Naive B cell (primary cell): ENCODE measurements around the gene DTHD1. TPM values are rescaled to one million over a fixed set of nuclear protein-coding genes. Genes with fewer than 3 reads are reported as not detected.

Experiments
- ATAC-seq, 2 donors: fragments of 150-1000 bp; cut with Tn5 transposase; 2 replicates each; pipeline ENCODE4 v1.10.0; 2021; ENCODE audit warnings: low read depth in 2 of 2, mild to moderate bottlenecking in 2 of 2, moderate library complexity in 2 of 2
- DNase-seq: peaks from one replicate; pipeline ENCODE4 v3.0.0; 2022
- H3K27ac Mint-ChIP-seq, 6 donors: one replicate each; pipeline ENCODE4 v1.8.0; 2020 to 2022; ENCODE audit warnings: mild to moderate bottlenecking in 6 of 6, mixed read lengths in 6 of 6, moderate library complexity in 5 of 6, inconsistent platforms in 2 of 6
- H3K27me3 Mint-ChIP-seq, 3 donors: one replicate each; pipeline ENCODE4 v1.8.0; 2021 to 2022; ENCODE audit warnings: mixed read lengths in 3 of 3, mild to moderate bottlenecking in 1 of 3
- H3K36me3 Mint-ChIP-seq, 2 donors: one replicate each; pipeline ENCODE4 v1.8.0; 2020 to 2022; ENCODE audit warnings: mixed read lengths in 2 of 2, inconsistent platforms in 1 of 2, mild to moderate bottlenecking in 1 of 2
- H3K4me1 Mint-ChIP-seq, 3 donors: one replicate each; pipeline ENCODE4 v1.8.0; 2020 to 2022; ENCODE audit warnings: mixed read lengths in 3 of 3, inconsistent platforms in 1 of 3, mild to moderate bottlenecking in 1 of 3, moderate library complexity in 1 of 3
- H3K4me3 Mint-ChIP-seq, 8 donors: one replicate each; pipeline ENCODE4 v1.8.0; 2020 to 2022; ENCODE audit warnings: mild to moderate bottlenecking in 8 of 8, mixed read lengths in 8 of 8, moderate library complexity in 8 of 8, inconsistent platforms in 2 of 8
- H3K9me3 Mint-ChIP-seq, 7 donors: one replicate each; pipeline ENCODE4 v1.8.0; 2020 to 2022; ENCODE audit warnings: mixed read lengths in 7 of 7, mild to moderate bottlenecking in 5 of 7, inconsistent platforms in 2 of 7, moderate library complexity in 1 of 7
- polyA plus RNA-seq, 6 donors: library from polyadenylated mRNA; unstranded; fragments of 300-500 nt; fragmentation: Illumina TruSeq; gene quantifications; one replicate each; pipeline ENCODE4 v1.2.3, GENCODE V29; 2021; ENCODE audit warnings: low read depth in 6 of 6

The DTHD1 gene
- not detected for polyA plus RNA-seq

DNA sequence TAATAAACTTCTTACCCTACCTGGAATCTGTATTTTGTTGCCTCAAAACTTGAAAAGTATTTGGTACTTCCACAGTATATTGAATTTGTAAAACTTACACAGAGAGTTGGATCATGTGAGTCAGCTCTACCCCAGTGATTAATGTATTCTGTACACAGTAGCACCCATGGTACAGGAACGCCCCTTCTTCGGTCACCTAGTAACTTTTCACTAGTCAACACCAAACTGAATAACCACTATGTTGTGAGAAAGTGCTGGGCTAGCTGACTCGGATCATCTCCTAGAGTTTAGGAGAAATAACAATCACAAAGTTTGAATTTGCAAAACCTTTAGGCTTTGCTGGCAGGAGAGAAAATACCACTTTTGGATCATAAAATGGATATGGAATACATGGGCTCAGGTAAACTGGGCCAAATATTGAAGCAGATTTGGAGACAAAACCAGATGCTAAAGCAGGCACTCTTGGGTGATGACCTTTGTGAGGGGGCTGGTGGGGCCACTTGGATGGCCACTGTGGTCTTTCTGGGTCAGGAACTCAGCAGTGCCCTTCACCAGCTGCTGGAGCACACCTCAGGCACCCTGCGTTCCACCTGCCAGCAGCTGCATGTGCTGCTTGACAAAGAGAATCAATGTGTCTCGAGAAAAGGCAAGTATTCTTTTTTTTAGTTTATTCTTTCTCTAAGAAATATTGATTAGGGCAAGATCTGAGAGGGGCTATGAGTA lies at the start of gene DTHD1:
TSS of gene DTHD1 (plus strand) at position 233 of the 723 bp plus-strand sequence. CDS start at position 376, 143 bp downstream.
- DNase-seq (no peak), ATAC-seq (no peak)
- Mint-ChIP-seq H3K9me3 (no peaks in the 10 kb centered on the region), H3K4me3 (no peak within 1 kb of the TSS), H3K36me3 (no peaks in the 10 kb centered on the region), H3K4me1 (peaks cover 0 to 9% (median 8%) of the 10 kb centered on the region in 3 donors), H3K27me3 (peaks cover 0 to 6% (median 0%) of the 10 kb centered on the region in 3 donors), H3K27ac (peak within 1 kb of the TSS in 3 of 6 donors; percentile 11 to 34 (median 23))

DNA sequence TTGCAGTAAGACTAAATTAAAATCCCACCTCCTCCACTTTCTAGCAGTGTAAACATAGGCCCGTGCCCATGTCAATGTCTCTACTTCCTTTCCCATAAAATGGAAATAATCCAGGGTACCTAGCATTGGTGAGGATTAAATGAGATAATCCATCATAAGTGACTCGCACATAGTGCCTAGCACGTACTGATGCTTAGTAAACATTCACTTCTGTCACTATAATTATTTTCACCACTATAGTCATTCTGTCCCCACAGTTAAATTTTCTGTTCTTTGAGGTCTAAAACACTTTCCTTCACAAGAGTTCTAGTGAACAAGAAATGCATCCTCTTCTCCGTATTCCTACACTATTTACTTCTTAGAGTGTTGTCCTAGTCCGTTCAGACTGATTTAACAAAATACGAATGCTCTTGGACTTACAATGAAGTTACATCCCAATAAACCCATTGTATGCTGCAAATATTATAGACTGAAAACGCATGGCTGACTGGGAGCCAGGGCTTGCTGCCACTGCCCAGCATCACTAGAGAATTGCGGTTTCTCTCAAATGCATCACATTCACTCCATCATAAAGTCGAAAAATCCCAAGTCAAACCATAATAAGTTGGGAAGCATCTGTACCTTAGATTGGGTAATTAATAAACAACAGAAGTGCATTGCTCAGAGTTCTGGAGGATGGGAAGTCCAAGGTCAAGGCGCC lies 47.7 kb upstream of the DTHD1 start:
- H3K4me3 Mint-ChIP-seq, result peak overlapping the region in 1 of 8 donors; percentile 31
- H3K36me3 Mint-ChIP-seq, result peaks cover 14 to 22% of the 10 kb centered on the region in 2 donors
- no peak for ATAC-seq
- peaks cover 49 to 76% (median 59%) of the 10 kb centered on the region in 3 donors for H3K4me1 Mint-ChIP-seq
- DNase-seq, result no peak
- H3K27me3 Mint-ChIP-seq, result no peaks in the 10 kb centered on the region
- peak overlapping the region in 3 of 6 donors; percentile 15 to 75 (median 41) for H3K27ac Mint-ChIP-seq
- peaks cover 0 to 18% (median 7%) of the 10 kb centered on the region in 7 donors for H3K9me3 Mint-ChIP-seq

DNA sequence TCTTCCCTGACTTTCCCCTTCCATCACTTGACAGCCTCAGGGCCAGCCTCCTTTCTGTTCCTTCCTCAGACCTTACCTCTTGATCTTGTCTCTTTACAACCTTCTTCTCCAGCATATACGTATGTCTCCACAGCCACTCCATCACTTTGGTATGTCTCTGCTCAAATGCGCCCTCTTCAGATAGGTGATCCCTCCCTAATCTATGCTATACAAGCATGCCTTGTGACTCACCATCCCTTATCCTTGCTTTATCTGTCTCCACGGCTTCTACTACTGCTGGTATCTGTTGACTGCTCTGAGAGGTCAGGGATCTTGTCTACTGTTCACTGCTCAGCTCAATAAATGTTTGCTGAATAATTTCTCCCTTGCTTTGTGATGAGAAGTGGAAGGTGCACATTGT lies 46.1 kb upstream of the DTHD1 start:
- no peak for ATAC-seq
- peaks cover 14 to 22% of the 10 kb centered on the region in 2 donors for H3K36me3 Mint-ChIP-seq
- no peaks in the 10 kb centered on the region for H3K27me3 Mint-ChIP-seq
- peaks cover 54 to 80% (median 66%) of the 10 kb centered on the region in 3 donors for H3K4me1 Mint-ChIP-seq
- H3K9me3 Mint-ChIP-seq, result peaks cover 0 to 18% (median 7%) of the 10 kb centered on the region in 7 donors
- H3K4me3 Mint-ChIP-seq, result peak overlapping the region in 1 of 8 donors; percentile 79
- peak overlapping the region in 3 of 6 donors; percentile 7 to 80 (median 7) for H3K27ac Mint-ChIP-seq
- DNase-seq, result no peak

DNA sequence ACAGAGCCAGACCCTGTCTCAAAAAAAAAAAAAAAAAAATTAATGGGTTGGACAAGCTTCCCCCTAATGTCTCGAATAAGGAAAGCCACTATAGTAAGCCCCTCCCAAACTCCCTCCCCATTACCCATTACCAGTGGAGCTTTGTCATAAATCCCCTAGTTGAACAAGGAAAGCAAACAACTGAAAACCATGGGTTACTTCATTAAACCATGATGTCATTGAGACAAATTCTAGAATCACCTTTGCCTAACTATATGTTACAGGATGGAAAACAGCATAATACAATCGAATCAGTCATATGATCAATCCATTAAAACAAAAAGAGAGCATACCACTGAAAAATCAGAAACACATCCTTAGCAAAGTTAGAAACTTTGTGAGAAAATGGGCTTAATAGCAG lies 45.3 kb upstream of the DTHD1 start:
- Mint-ChIP-seq H3K36me3 (peaks cover 14 to 22% of the 10 kb centered on the region in 2 donors), H3K4me3 (peak overlapping the region in 1 of 8 donors; percentile 36), H3K9me3 (peaks cover 0 to 18% (median 7%) of the 10 kb centered on the region in 7 donors), H3K27me3 (no peaks in the 10 kb centered on the region), H3K27ac (peak overlapping the region in 1 of 6 donors; percentile 17), H3K4me1 (peaks cover 53 to 77% (median 66%) of the 10 kb centered on the region in 3 donors)
- no peak for DNase-seq
- no peak for ATAC-seq

DNA sequence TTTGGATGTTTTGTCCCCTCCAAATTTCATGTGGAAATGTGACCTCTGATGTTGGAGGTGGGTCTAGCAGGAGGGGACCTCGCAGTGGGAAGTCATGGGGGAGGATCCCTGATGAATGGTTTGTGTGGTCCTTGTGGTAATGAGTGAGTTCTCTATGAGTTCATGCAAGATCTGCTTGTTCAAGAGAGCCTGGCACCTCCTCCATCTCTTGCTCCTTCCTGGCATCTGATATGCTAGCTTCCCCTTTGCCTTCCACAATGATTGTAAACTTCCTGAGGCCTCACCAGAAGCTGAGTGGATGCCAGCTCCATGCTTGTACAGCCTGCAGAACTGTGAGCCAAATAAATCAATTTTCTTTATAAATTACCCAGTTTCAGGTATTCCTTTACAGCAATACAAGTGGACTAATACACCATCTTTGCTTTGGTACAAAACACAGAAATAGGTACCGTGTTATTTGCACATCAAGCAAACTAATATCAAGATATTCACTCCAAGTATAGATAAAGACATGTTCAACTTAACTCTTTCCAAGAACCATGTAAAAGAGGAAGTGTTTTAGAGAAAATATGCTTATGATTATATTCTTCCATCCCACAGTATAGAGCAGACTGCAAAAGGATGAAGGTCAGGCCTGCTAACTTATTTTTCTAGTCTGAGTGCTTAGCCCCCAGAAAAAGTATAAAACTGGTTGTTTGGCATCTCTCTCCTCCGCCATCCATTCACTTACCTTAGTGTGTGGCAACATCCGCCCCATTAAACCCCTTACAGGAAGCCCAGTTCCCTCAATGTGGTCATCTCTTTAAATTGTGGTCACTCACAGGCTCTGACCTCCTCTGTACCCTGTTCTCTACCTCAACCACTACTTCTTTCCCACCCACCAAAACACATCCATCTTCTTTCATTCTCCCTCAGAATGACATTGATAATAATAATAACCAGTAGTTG lies 43.8 kb upstream of the DTHD1 start:
- peak overlapping the region in 3 of 6 donors; percentile 1 to 57 (median 13) for H3K27ac Mint-ChIP-seq
- H3K9me3 Mint-ChIP-seq, result peaks cover 0 to 18% (median 7%) of the 10 kb centered on the region in 7 donors
- DNase-seq (no peak), ATAC-seq (no peak)
- peaks cover 52 to 81% (median 69%) of the 10 kb centered on the region in 3 donors for H3K4me1 Mint-ChIP-seq
- H3K27me3 Mint-ChIP-seq, result no peaks in the 10 kb centered on the region
- H3K4me3 Mint-ChIP-seq, result no peak overlapping the region
- peaks cover 9 to 22% of the 10 kb centered on the region in 2 donors for H3K36me3 Mint-ChIP-seq

DNA sequence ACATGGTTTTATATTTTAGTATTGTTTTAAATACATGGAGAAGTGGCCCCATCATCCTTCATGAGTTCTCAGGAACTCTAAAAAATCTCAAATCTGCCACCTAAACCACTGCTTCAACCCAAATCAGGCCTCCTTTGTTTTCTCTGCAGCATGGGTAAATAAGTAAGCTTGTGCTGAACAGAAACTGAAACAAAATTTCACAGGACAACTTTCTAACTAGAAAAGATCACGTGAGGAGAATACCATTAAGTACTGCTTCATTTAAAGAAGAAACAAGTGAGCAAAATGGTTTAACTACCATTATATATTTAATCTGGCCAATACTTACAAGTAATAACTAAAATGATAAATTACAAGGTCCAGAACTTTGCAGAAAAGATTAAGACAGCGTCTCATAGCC lies 39.6 kb upstream of the DTHD1 start:
- H3K9me3 Mint-ChIP-seq, result peaks cover 0 to 7% (median 5%) of the 10 kb centered on the region in 7 donors
- peak overlapping the region; percentile 11 to 96 (median 70) for H3K27ac Mint-ChIP-seq
- peak in 1 of 2 donors; percentile 13 for ATAC-seq
- peaks cover 39 to 67% (median 62%) of the 10 kb centered on the region in 3 donors for H3K4me1 Mint-ChIP-seq
- peak overlapping the region; percentile 53 to 98 (median 96) for H3K4me3 Mint-ChIP-seq
- peak; percentile 45 for DNase-seq
- H3K36me3 Mint-ChIP-seq, result peaks cover 9 to 12% of the 10 kb centered on the region in 2 donors
- H3K27me3 Mint-ChIP-seq, result no peaks in the 10 kb centered on the region

DNA sequence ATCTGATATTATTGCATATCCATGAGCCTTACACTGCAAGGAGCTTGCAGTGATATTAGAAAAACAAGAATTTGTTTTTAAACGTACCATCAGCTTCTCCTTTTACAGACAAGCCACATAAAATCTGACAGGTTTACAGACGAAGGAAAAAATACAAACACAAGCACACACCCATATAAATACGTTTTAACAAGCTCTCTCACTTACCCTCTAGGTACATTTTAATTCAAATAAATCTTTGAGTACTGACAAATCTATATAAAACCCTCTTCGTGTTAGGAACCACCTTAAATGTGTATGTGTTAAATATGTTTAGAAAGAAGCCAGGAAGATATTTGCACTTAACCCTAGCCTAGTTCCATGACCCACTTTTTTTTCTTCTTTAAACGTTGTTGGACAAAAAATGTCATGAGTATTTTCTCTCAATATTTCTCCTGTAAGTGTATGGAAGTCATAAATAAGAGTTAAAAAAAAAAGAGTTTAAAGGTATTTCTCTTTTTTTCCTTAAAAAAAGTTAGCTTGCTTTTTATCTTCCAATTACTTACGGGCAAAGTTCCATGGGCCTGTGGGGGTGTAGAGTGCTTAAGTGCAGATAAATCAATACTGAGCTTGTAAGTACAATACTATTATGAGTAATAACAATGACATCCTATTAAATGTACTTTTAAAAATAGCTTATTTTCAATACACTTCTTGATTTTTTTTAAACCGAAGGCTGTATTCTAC lies 38.6 kb upstream of the DTHD1 start:
- Mint-ChIP-seq H3K9me3 (peaks cover 0 to 5% (median 4%) of the 10 kb centered on the region in 7 donors), H3K27me3 (no peaks in the 10 kb centered on the region), H3K27ac (peak overlapping the region; percentile 84 to 99 (median 96)), H3K4me3 (peak overlapping the region; percentile 93 to 98 (median 96)), H3K36me3 (peaks cover 5 to 7% of the 10 kb centered on the region in 2 donors), H3K4me1 (peaks cover 39 to 66% (median 56%) of the 10 kb centered on the region in 3 donors)
- ATAC-seq (no peak), DNase-seq (no peak)

DNA sequence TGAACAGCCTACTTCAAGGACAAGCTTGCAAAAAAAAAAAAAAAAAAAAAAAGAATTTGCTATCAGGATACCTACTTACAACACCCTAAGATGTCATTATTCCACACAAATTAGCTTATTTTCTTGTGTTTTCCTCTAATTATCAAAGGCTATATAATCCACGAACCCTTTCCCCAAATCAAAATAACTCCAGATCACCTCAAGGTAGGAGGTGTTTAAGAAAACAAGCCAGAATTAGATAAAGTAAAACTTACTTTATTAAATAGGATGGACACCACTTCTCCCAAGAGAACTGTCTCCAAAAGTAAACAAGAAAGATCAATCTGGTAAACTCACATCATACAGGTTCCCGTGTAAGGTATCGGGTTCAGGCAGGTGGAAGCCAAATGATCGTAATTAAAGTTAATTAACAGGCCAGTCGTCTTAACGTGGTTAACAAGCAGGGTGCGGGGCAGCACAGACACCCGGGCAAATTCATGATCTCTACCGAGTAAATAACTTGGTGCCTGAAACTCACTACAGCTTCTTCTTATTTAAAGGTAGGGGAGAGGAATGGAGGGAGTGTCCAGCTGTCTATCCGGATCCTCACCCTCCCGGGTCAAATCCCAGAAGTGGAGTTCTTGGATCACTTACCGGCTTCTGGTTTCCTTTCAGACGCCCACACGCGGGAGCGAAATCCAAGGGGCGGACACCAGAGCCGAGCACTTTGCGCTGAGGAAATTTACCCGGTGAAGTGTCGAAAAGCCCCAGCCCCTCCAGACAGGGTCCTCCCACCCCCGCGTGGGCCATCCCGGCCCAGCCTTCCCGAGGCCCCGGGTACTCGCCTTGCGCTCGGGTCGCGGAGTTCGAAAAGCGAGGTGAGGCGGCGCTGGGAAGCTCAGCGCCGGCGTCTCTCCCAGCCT lies 37.8 kb upstream of the DTHD1 start:
- H3K9me3 Mint-ChIP-seq, result no peaks in the 10 kb centered on the region

DNA sequence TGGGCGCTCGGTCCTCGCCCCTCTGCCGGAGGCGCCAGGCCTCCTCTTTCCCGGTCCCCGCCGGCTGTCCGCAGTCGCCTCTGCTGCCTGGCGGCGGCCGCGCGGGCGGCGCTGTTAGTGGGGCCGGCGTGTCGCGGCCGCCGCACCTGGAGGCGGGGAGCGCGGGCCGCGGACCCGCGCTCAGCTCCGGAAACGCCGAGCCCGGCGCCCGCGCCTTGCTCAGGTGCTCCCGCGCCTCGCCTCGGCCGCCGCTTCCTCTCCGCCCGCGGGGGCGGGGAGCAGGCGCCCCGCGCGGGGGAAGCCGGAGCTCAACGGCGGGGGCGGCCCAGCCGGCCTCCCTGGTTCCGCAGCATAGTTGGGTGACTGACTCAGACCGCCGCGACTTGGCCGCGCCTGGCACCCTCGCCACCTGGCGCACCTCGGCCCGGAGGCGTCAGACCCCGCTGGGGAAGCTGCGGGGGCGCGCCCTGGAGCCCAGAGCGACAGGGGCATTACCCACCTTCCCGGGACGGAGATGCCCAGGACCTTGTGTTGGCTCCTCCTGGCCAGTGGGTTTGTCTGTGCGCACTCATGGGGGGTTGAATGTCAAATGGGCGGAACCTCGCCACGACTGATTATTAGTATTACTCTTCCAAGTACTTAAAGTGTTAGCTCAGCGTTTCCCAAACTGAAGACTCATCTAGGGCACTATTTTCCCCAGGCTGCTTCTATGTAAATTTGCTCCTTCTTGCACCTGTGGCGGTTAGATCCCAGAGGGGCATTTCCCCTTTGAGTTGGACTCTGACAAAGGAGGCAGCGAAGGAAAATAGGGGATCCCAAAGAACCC lies 36.9 kb upstream of the DTHD1 start, which contains the start of gene ARAP2:
TSS of gene ARAP2 (minus strand) at position 258 of the 826 bp plus-strand sequence. CDS start 15,028 bp downstream, outside the sequence.
- DNase-seq (peak; percentile 87), ATAC-seq (peak; percentile 79 to 82)
- no peaks in the 10 kb centered on the region for H3K9me3 Mint-ChIP-seq
- H3K27me3 Mint-ChIP-seq, result no peaks in the 10 kb centered on the region
- H3K36me3 Mint-ChIP-seq, result no peaks in the 10 kb centered on the region
- peak within 1 kb of the TSS; percentile 93 to 99 (median 96) for H3K4me3 Mint-ChIP-seq
- H3K4me1 Mint-ChIP-seq, result peaks cover 32 to 49% (median 46%) of the 10 kb centered on the region in 3 donors
- H3K27ac Mint-ChIP-seq, result peak within 1 kb of the TSS; percentile 96 to 99 (median 96)

More for the DNA sequence above, 37.8 kb upstream of the DTHD1 start:
- no peak for DNase-seq
- Mint-ChIP-seq H3K27ac (peak overlapping the region; percentile 88 to 99 (median 96)), H3K4me1 (peaks cover 35 to 57% (median 50%) of the 10 kb centered on the region in 3 donors), H3K36me3 (no peaks in the 10 kb centered on the region), H3K27me3 (no peaks in the 10 kb centered on the region), H3K4me3 (peak overlapping the region; percentile 93 to 98 (median 96))
- peak; percentile 22 to 24 for ATAC-seq

DNA sequence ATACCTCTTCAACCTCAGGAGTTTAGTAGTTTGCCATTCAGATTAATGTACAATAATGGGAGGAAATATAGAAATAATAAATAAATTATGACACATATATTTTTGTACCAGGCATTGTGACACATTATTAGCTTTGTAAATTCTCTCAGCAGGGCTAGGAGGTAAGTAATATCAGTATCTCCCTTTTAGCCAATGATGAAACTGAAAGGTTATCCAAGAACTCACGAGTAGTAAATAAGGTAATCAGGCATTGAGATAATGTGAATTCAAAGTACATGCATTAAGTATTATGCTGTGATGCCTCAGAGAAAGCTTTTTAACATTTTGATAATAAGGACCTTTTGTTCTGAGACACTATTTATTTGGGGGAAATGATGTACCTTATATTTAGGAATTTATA lies 31.8 kb upstream of the DTHD1 start:
- H3K36me3 Mint-ChIP-seq, result no peaks in the 10 kb centered on the region
- H3K4me3 Mint-ChIP-seq, result no peak overlapping the region
- H3K27me3 Mint-ChIP-seq, result no peaks in the 10 kb centered on the region
- no peaks in the 10 kb centered on the region for H3K9me3 Mint-ChIP-seq
- no peak for ATAC-seq
- no peak overlapping the region for H3K27ac Mint-ChIP-seq
- H3K4me1 Mint-ChIP-seq, result peaks cover 20 to 23% (median 22%) of the 10 kb centered on the region in 3 donors
- DNase-seq, result no peak

DNA sequence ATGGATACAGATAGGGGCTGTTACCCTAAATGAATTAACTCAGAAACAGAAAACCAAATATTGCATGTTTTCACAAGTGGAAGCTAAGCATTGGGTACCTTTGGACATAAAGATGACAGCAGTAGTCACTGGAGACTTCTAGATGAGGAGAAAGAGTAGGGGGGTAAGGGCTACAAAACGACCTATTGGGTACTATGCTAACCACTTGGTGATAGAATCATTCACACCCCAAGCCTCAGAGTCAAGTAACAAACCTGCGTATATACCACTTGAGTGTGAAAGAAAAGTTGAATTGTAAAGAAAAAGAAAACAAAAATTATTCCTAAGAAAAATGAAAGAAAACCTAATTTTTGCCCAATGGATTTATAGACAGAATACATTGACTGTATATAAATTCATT lies 29.4 kb upstream of the DTHD1 start:
- Mint-ChIP-seq H3K4me1 (peaks cover 27 to 31% (median 28%) of the 10 kb centered on the region in 3 donors), H3K36me3 (no peaks in the 10 kb centered on the region), H3K9me3 (no peaks in the 10 kb centered on the region), H3K27me3 (no peaks in the 10 kb centered on the region), H3K4me3 (no peak overlapping the region), H3K27ac (peak overlapping the region in 2 of 6 donors; percentile 62 to 82)
- DNase-seq (no peak), ATAC-seq (no peak)
